GM19395 (cell line): ENCODE data around the gene NPRL2.
A peak's percentile ranks its signal among the peaks of the same experiment; 100 is the strongest.
"Not testable (repeated sequence)": the region's sequence is repeated elsewhere in the genome, so short reads cannot be mapped to it uniquely, and the experiment has no call there.

Experiments
- ATAC-seq: cut with Tn5 transposase; IDR thresholded peaks from one replicate; pipeline ENCODE4 v1.9.1; 2021; ENCODE audit warnings: mild to moderate bottlenecking, moderate library complexity; ENCODE audit not compliant: unreplicated experiment

NPRL2 gene

DNA sequence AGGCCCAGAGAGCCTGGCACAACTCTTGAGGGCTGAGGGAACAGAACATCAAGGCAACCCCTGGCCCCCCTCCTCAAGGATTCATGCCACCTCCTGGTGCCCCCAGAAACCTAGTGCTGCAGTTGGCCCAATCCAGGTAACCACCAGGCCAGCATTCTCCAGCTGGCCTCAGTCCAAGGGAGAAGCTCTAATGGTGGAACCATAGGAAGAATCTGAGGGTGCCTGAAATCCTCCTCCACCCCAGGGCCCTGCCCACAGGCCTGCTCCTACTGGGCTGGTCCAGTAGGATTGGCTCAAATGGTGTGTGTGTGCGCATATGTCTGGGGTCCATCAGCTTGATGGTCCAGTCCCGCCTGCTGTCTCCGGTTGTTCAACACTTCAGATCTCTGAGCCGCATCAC is 35.8 kb downstream of the NPRL2 start:
- no peak for ATAC-seq

DNA sequence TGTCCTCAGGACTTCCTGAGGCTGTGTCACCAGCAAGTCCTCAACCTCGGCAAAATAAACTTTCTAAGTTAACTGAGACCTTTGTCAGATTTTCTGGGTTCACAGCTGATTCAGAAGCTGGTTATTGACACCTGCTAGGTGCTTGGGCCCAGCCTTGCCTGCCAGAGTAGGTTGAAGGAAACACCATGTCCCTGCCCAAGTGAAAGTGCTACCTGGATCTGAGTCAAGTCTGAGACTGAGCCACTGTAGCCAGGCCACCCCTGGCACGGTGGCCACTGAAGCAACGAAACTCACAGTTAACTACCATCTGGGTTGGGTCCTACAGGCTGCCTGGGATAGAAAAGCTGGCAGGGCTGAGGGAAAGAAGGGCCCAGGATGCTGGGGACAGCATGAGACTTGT is 36.2 kb downstream of the NPRL2 start:
- no peak for ATAC-seq

DNA sequence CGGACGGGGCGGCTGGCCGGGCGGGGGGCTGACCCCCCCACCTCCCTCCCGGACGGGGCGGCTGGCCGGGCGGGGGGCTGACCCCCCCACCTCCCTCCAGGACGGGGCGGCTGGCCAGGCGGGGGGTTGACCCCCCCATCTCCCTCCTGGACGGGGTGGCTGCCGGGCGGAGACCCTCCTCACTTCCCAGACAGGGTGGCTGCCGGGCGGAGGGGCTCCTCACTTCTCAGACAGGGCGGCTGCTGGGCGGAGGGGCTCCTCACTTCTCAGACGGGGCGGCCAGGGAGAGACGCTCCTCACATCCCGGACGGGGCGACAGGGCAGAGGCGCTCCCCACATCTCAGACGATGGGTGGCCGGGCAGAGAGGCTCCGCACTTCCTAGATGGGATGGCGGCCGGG is 38.5 kb downstream of the NPRL2 start:
- ATAC-seq: not testable (repeated sequence)

DNA sequence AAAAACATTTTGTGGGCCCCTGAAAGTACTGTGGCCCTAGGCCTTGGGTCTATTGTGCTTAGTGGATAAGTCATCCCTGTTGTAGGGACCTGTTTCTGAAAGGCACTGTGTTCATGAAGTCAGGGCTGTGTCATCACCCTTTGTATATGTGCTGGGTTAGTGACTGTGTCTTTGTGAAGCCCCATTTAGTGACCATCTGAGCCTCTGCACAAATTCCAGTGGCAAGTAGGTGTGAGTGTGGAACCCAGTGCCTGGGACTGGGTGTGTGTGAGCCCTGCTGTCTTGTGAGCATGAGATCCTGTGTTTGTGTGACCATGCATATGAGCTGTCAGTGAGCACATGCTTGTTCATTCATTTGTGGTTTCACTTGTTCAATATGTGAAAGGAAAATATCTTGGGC is 46.0 kb downstream of the NPRL2 start:
- ATAC-seq: no peak

- ATAC-seq: no peak
Observed at GRCh38 chr3:50303013-50303815, 47.4 kb downstream of the NPRL2 start, which contains the start of gene HYAL1. TSS of gene HYAL1 (minus strand) at chr3:50303574. CDS start at chr3:50302956, 618 bp downstream.

DNA sequence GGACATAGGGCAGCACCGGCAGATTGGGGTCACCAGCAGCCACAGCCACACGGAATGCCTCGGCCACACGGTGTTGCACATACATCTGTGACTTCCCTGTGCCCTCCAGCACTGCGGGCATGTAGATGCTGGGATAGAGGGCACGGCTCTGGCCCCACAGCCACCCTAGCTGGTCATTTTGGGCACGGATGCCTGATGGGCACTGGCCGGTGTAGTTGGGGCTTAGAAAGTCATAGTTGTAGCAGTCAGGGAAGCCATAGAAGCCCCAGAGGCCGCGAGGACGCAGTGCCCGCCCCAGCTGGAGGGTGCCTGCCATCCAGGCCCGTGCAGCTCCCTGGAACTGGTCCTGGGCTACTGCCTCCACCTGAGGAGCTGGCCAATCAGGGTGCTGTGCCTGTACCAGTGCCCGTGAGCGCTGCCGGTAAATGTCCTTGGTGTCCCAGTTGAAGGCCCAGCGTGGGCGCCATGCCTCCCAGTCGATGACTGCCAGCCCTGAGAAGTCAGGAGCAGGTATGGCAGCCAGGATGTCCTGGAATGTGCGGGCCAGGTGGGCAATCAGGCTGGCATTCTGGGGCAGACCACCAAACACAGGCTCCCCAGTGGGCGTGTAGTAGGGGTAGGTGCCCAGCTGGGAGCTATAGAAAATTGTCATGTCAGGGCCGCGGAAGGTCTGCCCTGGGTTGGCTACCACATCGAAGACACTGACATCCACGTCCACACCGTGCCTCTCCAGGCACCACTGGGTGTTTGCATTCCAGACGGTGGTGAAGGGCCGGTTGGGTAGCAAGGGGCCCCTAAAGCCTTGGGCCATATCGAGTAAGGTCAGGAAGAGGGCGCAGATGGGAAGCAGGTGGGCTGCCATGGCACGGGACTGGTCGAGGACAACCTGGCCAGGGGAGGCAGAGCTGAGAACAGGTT is 48.2 kb downstream of the NPRL2 start:
- ATAC-seq: no peak

DNA sequence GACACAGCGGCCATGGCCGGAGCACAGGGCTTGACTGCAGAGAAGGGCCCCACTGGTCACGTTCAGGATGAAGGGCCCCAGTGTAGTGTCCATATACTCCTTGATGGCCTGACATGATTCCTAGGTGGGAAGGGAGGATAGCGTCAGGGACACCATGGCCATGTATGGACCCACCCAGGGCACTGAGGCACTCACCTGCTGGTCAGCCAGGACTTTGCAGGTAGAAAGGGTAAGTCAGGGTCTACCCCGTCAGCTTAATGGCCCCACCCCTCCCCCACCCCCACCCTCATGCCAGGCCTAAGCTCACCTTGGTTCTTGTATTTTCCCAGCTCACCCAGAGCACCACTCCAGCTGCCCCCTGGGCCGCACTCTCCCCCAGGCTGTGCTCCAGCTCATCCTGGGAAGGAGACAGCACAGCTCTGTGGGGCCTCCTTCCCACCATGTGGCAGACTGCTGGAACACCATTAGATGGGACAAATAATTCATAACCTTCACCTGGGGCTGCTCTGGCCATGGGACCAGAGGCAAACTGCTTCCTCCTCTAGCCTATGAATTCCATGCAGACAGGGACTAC is 49.8 kb downstream of the NPRL2 start:
- ATAC-seq: no peak

DNA sequence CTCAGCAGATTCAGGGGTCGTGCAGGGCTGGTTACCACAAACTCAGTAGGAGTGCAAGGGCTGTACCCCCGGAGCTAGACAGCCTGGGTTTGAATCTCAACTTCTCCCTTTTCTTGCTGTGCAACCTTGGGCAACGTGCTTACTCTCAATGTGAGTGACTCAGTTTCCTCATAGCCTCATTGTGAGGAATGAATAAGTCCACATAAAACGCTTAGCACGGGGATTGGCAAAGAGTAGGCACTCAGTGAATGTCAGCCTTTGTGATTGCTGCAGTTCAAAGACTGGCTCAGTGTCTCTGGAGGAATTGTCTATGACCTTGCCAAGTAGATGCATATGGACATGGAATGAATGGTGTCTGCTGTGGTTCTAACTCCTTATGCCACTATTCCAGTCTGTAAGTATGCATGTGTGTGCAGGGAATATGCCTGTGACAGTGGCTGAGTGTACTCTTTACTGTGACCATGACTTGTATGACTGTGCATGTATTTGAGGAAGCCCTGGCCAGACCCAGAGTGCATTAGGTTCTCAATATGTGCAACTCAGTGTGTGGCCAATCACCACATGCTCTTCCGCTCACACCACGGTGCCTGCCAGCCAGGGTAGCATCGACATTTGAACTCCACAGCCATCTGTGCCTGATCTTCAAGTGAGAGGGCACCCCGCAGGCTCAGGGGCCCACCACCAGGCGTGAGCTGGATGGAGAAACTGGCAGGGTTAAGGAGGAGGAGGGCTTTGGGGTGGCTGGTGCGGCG is 50.5 kb downstream of the NPRL2 start:
- ATAC-seq: peak; percentile 0

- no peak for ATAC-seq
Observed at GRCh38 chr3:50299638-50299928, 51.0 kb downstream of the NPRL2 start.

- ATAC-seq: peak; percentile 83
Observed at GRCh38 chr3:50298836-50299637, 51.5 kb downstream of the NPRL2 start, which contains the start of the genes HYAL3 and NAA80. TSS of gene HYAL3 (minus strand) at chr3:50299405. CDS start at chr3:50295602, 3,803 bp downstream. TSS of gene NAA80 (minus strand) at chr3:50299405. CDS start at chr3:50297463, 1,942 bp downstream.

- ATAC-seq: no peak
Observed at GRCh38 chr3:50297896-50298725, 52.5 kb downstream of the NPRL2 start.

DNA sequence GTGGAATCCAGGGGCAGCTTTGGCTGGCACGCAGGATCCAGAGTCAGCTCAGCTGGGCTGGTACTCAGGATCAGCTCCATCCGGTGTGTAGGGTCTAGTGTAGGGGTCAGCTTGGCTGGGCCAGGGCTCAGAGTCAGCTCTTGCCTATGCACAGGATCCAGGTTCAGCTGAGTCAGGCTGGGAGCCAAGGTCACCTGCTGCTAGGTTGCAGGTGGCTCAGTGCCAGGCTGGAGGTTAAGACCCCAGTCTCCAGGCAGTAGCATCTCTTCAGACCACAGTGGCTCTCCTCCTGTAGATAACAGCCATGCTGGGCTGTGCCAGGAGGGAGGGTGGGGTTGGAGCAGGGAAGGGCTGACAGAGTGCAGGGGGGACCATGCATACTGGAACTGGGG is 53.2 kb downstream of the NPRL2 start:
- no peak for ATAC-seq
